GM18858 (cell line): Measurements from ENCODE around the gene OR2AG1.
"Not testable (repeated sequence)": the region's sequence is repeated elsewhere in the genome, so short reads cannot be mapped to it uniquely, and the experiment has no call there.

Experiments used
- ATAC-seq: cut with Tn5 transposase; IDR thresholded peaks from one replicate; pipeline ENCODE4 v1.9.1; 2021; ENCODE audit not compliant: unreplicated experiment

Gene OR2AG1

DNA sequence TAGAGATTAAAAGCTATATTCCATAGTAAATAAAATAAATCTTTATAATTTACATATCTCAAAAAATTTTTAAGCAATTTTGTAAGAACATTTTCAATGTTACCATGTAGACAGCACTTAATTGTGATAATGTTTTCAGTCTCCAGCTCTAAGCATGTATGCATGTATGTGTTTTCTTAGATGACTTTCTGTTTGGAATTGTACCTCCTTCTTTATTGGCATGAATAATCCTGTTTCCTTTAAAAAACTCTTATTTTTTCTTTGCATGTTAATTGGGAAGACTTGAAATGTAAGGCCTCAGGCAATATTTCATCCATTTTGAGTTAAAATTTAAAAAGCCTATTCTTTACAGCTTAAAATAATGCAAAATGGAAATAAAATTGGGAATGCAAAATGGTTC lies 2.0 kb upstream of the OR2AG1 start:
- no peak for ATAC-seq

DNA sequence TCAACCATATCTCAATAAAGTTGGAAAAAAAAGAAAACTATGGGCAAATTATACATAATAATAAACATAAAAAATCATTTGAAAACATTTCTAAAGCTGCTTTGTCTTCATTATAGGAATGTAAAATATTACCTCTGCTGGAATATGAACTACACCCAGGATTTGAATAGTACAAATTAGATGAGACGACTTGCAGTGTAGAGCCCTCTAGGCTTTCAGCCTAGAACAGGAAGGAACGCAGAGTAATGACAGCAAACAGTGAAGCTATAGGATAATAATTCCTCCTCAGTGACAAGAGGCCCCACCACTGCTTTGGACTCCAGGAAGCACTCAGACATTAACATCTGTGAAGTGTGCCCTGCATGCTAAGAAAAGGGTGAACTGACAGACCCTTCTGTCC lies 7.7 kb downstream of the OR2AG1 start:
- no peak for ATAC-seq

DNA sequence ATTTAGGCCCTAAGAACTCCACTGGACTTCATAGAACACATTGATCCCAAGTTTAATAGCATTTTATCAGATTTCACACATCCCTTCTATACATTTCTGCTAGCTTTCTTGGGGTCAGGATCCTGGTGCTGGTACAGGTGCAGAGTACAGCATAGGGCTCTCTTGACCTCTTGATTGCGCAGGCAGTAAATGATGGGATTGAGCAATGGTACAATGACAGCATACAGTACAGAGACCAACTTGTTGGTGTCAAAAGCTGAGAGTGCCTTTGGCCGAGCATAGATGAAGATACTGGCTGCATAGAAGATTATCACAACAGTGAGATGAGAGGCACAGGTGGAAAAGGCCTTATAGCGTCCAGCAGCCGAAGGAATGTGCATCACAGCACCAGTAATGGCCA lies 11.8 kb downstream of the OR2AG1 start:
- ATAC-seq: no peak

GRCh38 chr11:6799402-6799801 lies 16.6 kb downstream of the OR2AG1 start, which contains the start of gene OR6A2:
Gene OR6A2 (minus strand): TSS chr11:6799689. CDS start chr11:6795708, 3,981 bp downstream.
- no peak for ATAC-seq

GRCh38 chr11:6801075-6801474 lies 18.3 kb downstream of the OR2AG1 start:
- ATAC-seq: not testable (repeated sequence)

- ATAC-seq: peak; percentile 77
Measured at GRCh38 chr11:6812390-6813005, 29.7 kb downstream of the OR2AG1 start.

DNA sequence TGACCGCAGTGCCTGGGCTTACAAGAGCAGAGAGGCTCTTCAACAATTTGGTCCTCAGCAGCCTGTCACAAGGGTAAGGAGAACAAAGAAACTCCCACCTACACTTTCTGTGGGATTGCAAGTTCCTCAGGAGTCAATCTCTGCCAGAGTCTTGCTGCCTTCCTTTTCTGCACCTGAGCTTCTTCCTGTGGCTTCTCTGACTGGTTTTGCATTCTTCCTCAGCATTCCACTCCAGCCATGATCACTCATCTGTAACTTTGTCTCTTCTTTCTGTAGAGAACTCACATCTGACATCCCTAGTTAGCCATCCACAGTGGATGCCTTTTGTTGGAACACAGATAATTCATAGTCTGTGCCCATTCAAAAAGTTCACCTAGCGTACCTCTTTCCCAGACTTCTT lies 30.8 kb downstream of the OR2AG1 start:
- ATAC-seq: no peak

- ATAC-seq: no peak
Measured at GRCh38 chr11:6817694-6818093, 34.9 kb downstream of the OR2AG1 start.

DNA sequence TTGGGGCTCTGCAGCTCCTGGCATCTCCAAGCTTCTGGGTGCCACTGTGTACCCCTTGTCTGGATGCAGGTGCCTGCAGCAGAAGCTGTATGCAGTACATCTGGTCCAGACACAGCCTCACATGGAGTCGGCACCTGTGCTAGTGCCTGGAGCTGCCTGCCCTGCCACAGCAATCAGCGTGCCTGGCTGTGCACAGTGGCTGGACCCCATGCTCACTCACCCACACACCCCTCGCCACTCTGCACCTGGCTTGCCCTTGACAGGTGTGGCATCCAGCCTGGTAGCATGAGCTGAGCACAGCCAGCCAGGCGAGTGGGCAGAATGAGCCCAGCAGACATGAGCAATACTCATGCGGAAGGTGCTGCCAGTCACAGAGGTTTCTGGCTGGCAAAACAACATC lies 36.1 kb downstream of the OR2AG1 start:
- no peak for ATAC-seq

GRCh38 chr11:6824136-6824823 lies 41.5 kb downstream of the OR2AG1 start:
- ATAC-seq: no peak

- ATAC-seq: no peak
Measured at GRCh38 chr11:6825231-6825744, 42.5 kb downstream of the OR2AG1 start.

- no peak for ATAC-seq
Measured at GRCh38 chr11:6828103-6828502, 45.3 kb downstream of the OR2AG1 start.

DNA sequence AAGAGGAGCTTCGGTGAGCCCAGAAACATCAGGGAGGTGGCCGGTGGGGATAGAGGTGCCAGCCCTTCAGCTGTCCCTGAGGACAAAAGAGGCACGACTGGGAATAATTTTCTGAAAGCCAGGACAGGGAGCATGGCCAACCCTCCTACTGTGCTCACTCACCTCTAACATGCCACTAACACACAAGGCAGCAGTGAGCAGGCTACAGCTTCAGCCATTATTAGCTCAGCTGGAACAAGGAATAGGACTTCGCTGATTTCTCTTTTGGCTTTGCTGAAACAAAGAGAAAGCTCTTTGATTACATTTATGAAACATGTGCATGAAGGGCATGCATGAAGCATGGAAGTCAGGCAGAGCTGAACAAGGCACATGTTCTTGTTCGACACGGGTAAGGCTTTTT lies 50.5 kb downstream of the OR2AG1 start:
- no peak for ATAC-seq

- ATAC-seq: no peak
Measured at GRCh38 chr11:6834021-6834420, 51.2 kb downstream of the OR2AG1 start.
